ENCODE results near the gene RPS21.

The RPS21 gene

GRCh38 chr20:62404112-62404665 lies 17.3 kb downstream of the RPS21 start:
- TF ChIP-seq, protein P1, sequence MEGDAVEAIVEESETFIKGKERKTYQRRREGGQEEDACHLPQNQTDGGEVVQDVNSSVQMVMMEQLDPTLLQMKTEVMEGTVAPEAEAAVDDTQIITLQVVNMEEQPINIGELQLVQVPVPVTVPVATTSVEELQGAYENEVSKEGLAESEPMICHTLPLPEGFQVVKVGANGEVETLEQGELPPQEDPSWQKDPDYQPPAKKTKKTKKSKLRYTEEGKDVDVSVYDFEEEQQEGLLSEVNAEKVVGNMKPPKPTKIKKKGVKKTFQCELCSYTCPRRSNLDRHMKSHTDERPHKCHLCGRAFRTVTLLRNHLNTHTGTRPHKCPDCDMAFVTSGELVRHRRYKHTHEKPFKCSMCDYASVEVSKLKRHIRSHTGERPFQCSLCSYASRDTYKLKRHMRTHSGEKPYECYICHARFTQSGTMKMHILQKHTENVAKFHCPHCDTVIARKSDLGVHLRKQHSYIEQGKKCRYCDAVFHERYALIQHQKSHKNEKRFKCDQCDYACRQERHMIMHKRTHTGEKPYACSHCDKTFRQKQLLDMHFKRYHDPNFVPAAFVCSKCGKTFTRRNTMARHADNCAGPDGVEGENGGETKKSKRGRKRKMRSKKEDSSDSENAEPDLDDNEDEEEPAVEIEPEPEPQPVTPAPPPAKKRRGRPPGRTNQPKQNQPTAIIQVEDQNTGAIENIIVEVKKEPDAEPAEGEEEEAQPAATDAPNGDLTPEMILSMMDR (IDR thresholded peaks at IDR 0.05): no peak
- no peak for TF ChIP-seq ZFX (IDR thresholded peaks at IDR 0.05; ENCODE audit: borderline replicate concordance)
- peak overlapping the region; percentile 17; the same call in 1 of the 2 replicates for H3K27ac ChIP-seq

- TF ChIP-seq, protein P1 (IDR thresholded peaks at IDR 0.05): no peak
- TF ChIP-seq ZFX (IDR thresholded peaks at IDR 0.05; ENCODE audit: borderline replicate concordance): no peak
- no peak overlapping the region for H3K27ac ChIP-seq
Observed at GRCh38 chr20:62404761-62405107, 17.8 kb downstream of the RPS21 start.

DNA sequence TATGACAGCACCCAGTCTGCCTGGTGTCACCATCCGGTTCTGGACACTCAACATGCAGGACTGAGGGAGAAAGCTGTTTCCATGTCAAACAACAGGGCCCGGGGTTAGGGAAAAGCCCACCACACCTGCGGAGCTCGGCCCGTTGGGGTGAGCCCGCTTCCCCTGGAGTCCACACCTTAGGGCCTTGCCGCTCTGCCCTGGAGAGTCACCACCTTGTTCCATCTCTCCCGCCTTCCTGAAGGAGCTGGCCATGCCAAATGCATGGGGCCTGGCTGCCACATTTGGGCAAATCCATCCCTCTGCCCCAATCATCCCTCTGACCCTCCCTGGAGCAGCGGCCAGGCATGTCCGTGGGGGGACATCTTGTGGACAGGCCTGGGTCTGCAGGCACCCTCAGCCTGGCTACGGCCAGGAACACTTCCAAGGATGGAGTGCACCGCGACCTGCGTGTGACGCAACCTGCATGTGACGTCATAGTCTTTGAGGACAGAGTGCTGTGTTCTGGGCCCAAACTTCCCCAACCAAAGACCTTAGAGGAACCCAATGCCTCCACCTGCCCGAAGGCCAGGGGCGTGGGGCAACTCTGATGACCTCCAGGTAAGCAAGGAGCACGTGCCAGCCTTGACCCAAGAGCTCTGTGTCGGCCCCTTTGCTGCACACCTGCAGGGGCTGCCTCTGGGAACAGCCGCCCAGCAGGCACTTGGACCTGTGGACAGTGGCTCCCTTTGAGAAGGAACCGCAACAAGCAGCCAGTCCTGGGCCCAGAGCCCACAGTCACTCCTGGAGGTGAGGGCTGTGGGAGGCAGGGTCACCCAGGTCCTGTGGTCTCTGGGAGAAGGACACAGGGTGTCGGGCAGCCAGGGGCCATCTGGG lies 18.4 kb downstream of the RPS21 start:
- peak overlapping the region; percentile 74 for H3K27ac ChIP-seq
- TF ChIP-seq, protein P1 (IDR thresholded peaks at IDR 0.05): peak; percentile 19; the same call in 1 of the 2 replicates
- TF ChIP-seq ZFX (IDR thresholded peaks at IDR 0.05; ENCODE audit: borderline replicate concordance): no peak

- TF ChIP-seq ZFX (IDR thresholded peaks at IDR 0.05; ENCODE audit: borderline replicate concordance): no peak
- TF ChIP-seq, protein P1 (IDR thresholded peaks at IDR 0.05): no peak
Observed at GRCh38 chr20:62405981-62406513, 19.1 kb downstream of the RPS21 start.

DNA sequence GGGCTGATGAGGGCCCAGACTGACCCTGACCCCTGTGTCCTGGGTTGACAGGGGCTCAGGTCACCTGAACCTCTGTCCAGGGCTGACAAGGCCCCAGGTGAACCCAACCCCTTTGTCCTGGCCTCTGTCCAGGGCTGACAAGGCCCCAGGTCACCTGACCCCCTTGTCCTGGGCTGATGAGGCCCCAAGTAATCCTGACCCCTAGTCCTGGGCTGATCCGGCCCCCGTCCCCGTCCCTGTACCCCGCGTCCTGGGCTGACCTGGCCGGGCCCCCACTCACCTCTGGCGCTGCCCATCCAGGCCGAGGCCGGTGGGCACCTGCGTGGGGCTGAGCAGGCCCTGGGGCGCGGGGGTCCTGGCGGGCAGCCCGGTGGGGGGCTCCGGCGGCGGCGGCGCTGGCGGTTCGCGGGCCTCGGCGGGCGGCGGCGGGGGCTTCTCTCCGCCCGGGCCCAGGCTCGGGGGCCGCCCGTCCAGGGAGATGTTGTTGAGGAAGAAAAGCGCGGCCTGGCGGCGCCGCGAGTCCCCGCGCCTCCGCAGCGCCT lies 19.8 kb downstream of the RPS21 start:
- H3K27ac ChIP-seq: peak overlapping the region; percentile 74
- TF ChIP-seq ZFX (IDR thresholded peaks at IDR 0.05; ENCODE audit: borderline replicate concordance): no peak
- TF ChIP-seq, protein P1 (IDR thresholded peaks at IDR 0.05): no peak

More at GRCh38 chr20:62405981-62406513, 19.1 kb downstream of the RPS21 start:
- H3K27ac ChIP-seq: peak overlapping the region; percentile 74

- TF ChIP-seq, protein P1 (IDR thresholded peaks at IDR 0.05): 0 out of 2 replicates have a peak, but pooled peaks have one; percentile 7
- no peak for TF ChIP-seq ZFX (IDR thresholded peaks at IDR 0.05; ENCODE audit: borderline replicate concordance)
- peak within 1 kb of the TSS; percentile 74 for H3K27ac ChIP-seq
Observed at GRCh38 chr20:62407221-62407992, 20.5 kb downstream of the RPS21 start, which contains the start of gene CABLES2. TSS of gene CABLES2 (minus strand) at chr20:62407285. CDS start at chr20:62407276, 9 bp downstream.
